HCT116 (cell line): ENCODE results near the gene KRT17. TPM values are rescaled to one million over a fixed set of nuclear protein-coding genes. Genes with fewer than 3 reads are reported as not detected.
A peak's percentile ranks its signal among the peaks of the same experiment; 100 is the strongest.
"Not testable (repeated sequence)": the region's sequence is repeated elsewhere in the genome, so short reads cannot be mapped to it uniquely, and the experiment has no call there.

Source experiments
- ATAC-seq: fragments of 200-7000 bp; cut with Tn5 transposase; 2 replicates; pipeline ENCODE4 v1.9.1; 2020; ENCODE audit warnings: mild to moderate bottlenecking, moderate library complexity
- BruUV-seq: library from RNA; stranded (reverse); fragments of 400-500 nt; replicated peaks from 2 replicates; lab custom pipeline; 2021; lab: Mats Ljungman, UMichigan
- CTCF ChIA-PET: fragments of 300-600 bp; sonication (Branson Sonifier 250); formaldehyde crosslinking; loops from one replicate; lab custom pipeline; 2021; ENCODE audit warnings: antibody characterized with exemption; lab: Charles Lee
- POLR2A ChIA-PET: fragments of 300-600, 350-600 bp; sonication (Branson Sonifier 250); formaldehyde crosslinking; loops from one replicate; lab custom pipeline; 2021; ENCODE audit warnings: antibody characterized with exemption; lab: Charles Lee
- RAD21 ChIA-PET, 2 experiments: fragments of 300-600 bp; sonication (Branson Sonifier 250); formaldehyde crosslinking; loops; one replicate each; lab custom pipeline; 2023; ENCODE audit warnings: low total read pairs in 2 of 2; ENCODE audit not compliant: uncharacterized antibody in 2 of 2, unreplicated experiment in 2 of 2, low non-redundant PET in 1 of 2; lab: Charles Lee
- DNase-seq: peaks from one replicate; pipeline ENCODE4 v3.0.0-alpha.2; 2010; ENCODE audit warnings: low read depth, low spot score
- H2AFZ ChIP-seq: fragments of 200-600 bp; shearing (Covaris generic), sonication (generic); 2 replicates; pipeline ENCODE4 v1.6.1; 2017; ENCODE audit warnings: low read depth, mixed run types, mixed read lengths, antibody characterized with exemption, low read length; ENCODE audit not compliant: poor library complexity, severe bottlenecking
- H3K27ac ChIP-seq: 2 replicates; pipeline ENCODE4 v1.5.1; 2012; ENCODE audit warnings: low read depth, low read length
- H3K27me3 ChIP-seq: fragments of 200-600 bp; sonication (generic); 2 replicates; pipeline ENCODE4 v1.6.1; 2016; ENCODE audit warnings: mixed run types, low read length, mixed read lengths; ENCODE audit not compliant: insufficient read depth
- H3K36me3 ChIP-seq, 2 experiments: fragments of 200-500 bp in 1 of 2; fragments of 200-600 bp in 1 of 2; sonication (Bioruptor generic) in 1 of 2; sonication (generic) in 1 of 2; 2 replicates each; pipeline versions ENCODE4 v1.5.1 to v1.6.1; 2014 to 2016; ENCODE audit warnings: low read length in 2 of 2, inconsistent platforms in 1 of 2, mixed read lengths in 1 of 2, mixed run types in 1 of 2; ENCODE audit not compliant: insufficient read depth in 2 of 2, control insufficient read depth in 1 of 2
- H3K4me1 ChIP-seq, 2 experiments: fragments of 200-600 bp in 1 of 2; sonication (generic) in 1 of 2; 2 replicates each; pipeline versions ENCODE4 v1.5.1 to v1.6.1; 2012 to 2017; ENCODE audit warnings: low read length in 2 of 2, inconsistent platforms in 1 of 2, mild to moderate bottlenecking in 1 of 2, mixed read lengths in 1 of 2, mixed run types in 1 of 2, moderate library complexity in 1 of 2; ENCODE audit not compliant: insufficient read depth in 2 of 2, control insufficient read depth in 1 of 2
- H3K4me2 ChIP-seq: fragments of 200-600 bp; sonication (generic); 2 replicates; pipeline ENCODE4 v1.6.1; 2017; ENCODE audit warnings: mixed run types, low read length, mixed read lengths
- H3K4me3 ChIP-seq, 2 experiments: fragments of 200-600 bp in 1 of 2; sonication (generic) in 1 of 2; replicated peaks in 1 of 2; 2 replicates each; pipeline ENCODE4 v1.5.1; 2011 to 2016; ENCODE audit warnings: low read length in 2 of 2, control low read depth in 1 of 2, low read depth in 1 of 2, mild to moderate bottlenecking in 1 of 2, mixed read lengths in 1 of 2, mixed run types in 1 of 2
- H3K79me2 ChIP-seq: fragments of 200-600 bp; sonication (generic); 2 replicates; pipeline ENCODE4 v1.6.1; 2017; ENCODE audit warnings: mild to moderate bottlenecking, mixed run types, low read length, moderate library complexity, mixed read lengths; ENCODE audit not compliant: insufficient read depth
- H3K9ac ChIP-seq: fragments of 200-600 bp; sonication (generic); 2 replicates; pipeline ENCODE4 v1.6.1; 2016; ENCODE audit warnings: low read length, mixed read lengths
- H3K9me2 ChIP-seq: fragments of 200-600 bp; sonication (generic), shearing (Covaris generic); 2 replicates; pipeline ENCODE4 v1.6.1; 2017; ENCODE audit warnings: mixed run types, mild to moderate bottlenecking, moderate library complexity; ENCODE audit not compliant: insufficient read depth
- H3K9me3 ChIP-seq, 2 experiments: fragments of 200-500 bp in 1 of 2; fragments of 200-600 bp in 1 of 2; sonication (Bioruptor generic) in 1 of 2; sonication (generic) in 1 of 2; 2 replicates each; pipeline ENCODE4 v1.6.1; 2014 to 2017; ENCODE audit warnings: low read length in 2 of 2, mixed read lengths in 2 of 2, inconsistent platforms in 1 of 2, low read depth in 1 of 2, mild to moderate bottlenecking in 1 of 2, mixed run types in 1 of 2, moderate library complexity in 1 of 2; ENCODE audit not compliant: control insufficient read depth in 1 of 2, insufficient read depth in 1 of 2
- H4K20me1 ChIP-seq: fragments of 200-600 bp; sonication (generic), shearing (Covaris generic); 2 replicates; pipeline ENCODE4 v1.6.1; 2017; ENCODE audit warnings: mixed run types, mild to moderate bottlenecking, moderate library complexity; ENCODE audit not compliant: insufficient read depth
- ATF3 ChIP-seq: IDR thresholded peaks from 2 replicates; pipeline ENCODE4 v1.6.1; 2012
- CBX3 ChIP-seq: IDR thresholded peaks from 2 replicates; pipeline ENCODE4 v1.6.1; 2012; ENCODE audit warnings: low read depth
- ELF1 ChIP-seq: IDR thresholded peaks from 2 replicates; pipeline ENCODE4 v1.6.1; 2012; ENCODE audit warnings: low read depth, borderline replicate concordance
- EZH2 ChIP-seq: fragments of 200-600 bp; sonication (generic); IDR thresholded peaks from 2 replicates; pipeline ENCODE4 v1.6.1; 2017; ENCODE audit warnings: antibody characterized with exemption, mixed run types
- FOSL1 ChIP-seq: IDR thresholded peaks from 2 replicates; pipeline ENCODE4 v1.6.1; 2012; ENCODE audit warnings: low read depth
- JUND ChIP-seq: IDR thresholded peaks from 2 replicates; pipeline ENCODE4 v1.6.1; 2012
- MAX ChIP-seq: IDR thresholded peaks from 2 replicates; pipeline ENCODE4 v1.6.1; 2012
- RAD21 ChIP-seq: IDR thresholded peaks from 2 replicates; pipeline ENCODE4 v1.6.1; 2012; ENCODE audit warnings: low read depth, mild to moderate bottlenecking
- SIN3A ChIP-seq: IDR thresholded peaks from 2 replicates; pipeline ENCODE4 v1.6.1; 2012; ENCODE audit warnings: low read depth
- SP1 ChIP-seq: IDR thresholded peaks from 2 replicates; pipeline ENCODE4 v1.6.1; 2012; ENCODE audit warnings: low read depth
- SRF ChIP-seq: IDR thresholded peaks from 2 replicates; pipeline ENCODE4 v1.6.1; 2012; ENCODE audit warnings: low read depth
- TCF7L2 ChIP-seq: IDR thresholded peaks from 2 replicates; pipeline ENCODE4 v1.7.0; 2011; ENCODE audit warnings: borderline replicate concordance, inconsistent platforms; ENCODE audit not compliant: insufficient read depth, insufficient read length; ENCODE audit errors: extremely low read depth
- YY1 ChIP-seq: IDR thresholded peaks from 2 replicates; pipeline ENCODE4 v1.6.1; 2011; ENCODE audit warnings: low read length, low read depth, moderate library complexity, mild to moderate bottlenecking; ENCODE audit not compliant: insufficient replicate concordance; ENCODE audit errors: extremely low read depth
- intact Hi-C: fragments of 100-400 bp; cut with micrococcal nuclease; formaldehyde crosslinking; loops from 2 replicates; pipeline ENCODE4 v1.10.0; 2022
- total RNA-seq: library from RNA; stranded (reverse); gene quantifications from one replicate; pipeline ENCODE4 v1.2.1, GENCODE V29; 2021; ENCODE audit not compliant: unreplicated experiment

The KRT17 gene
- total RNA-seq, 1 experiment from 2014 or later, result not detected

GRCh38 chr17:41615454-41615853 is 8.9 kb downstream of the KRT17 start:
- DNase-seq (peak; percentile 32), ATAC-seq (peak; percentile 57; the same call in 1 of the 2 replicates)
- H4K20me1 ChIP-seq, result no peaks in the 10 kb centered on the region
- no TSS peak for BruUV-seq
- no peaks in the 10 kb centered on the region for H3K36me3 ChIP-seq
- ChIA-PET CTCF (no interaction called here), RAD21 (no interaction called here)
- H3K4me2 ChIP-seq, result 0 out of 2 replicates have a peak overlapping the region, but pooled peaks have one; percentile 12
- H3K4me3 ChIP-seq, result no peak overlapping the region
- no peak overlapping the region for H2AFZ ChIP-seq
- no peaks in the 10 kb centered on the region for H3K79me2 ChIP-seq
- intact Hi-C loops, result no loop called here
- no peaks in the 10 kb centered on the region for H3K9me3 ChIP-seq
- no peak overlapping the region for H3K27ac ChIP-seq
- H3K9ac ChIP-seq, result no peak overlapping the region
- H3K27me3 ChIP-seq, result no peaks in the 10 kb centered on the region
- no peaks in the 10 kb centered on the region for H3K9me2 ChIP-seq
- TF ChIP-seq CBX3 (no peak), MAX (no peak; the same call in 1 of the 2 replicates), YY1 (no peak), SP1 (no peak), JUND (no peak), ATF3 (no peak), RAD21 (no peak), ELF1 (no peak), TCF7L2 (no peak), SRF (no peak), SIN3A (no peak), FOSL1 (no peak), EZH2 (no peak)
- TF ChIP-seq, all 23 proteins: peak for 0
- peaks cover 2 to 28% of the 10 kb centered on the region in 2 experiments for H3K4me1 ChIP-seq
- POLR2A ChIA-PET, result no interaction called here

GRCh38 chr17:41614767-41615166 is 9.6 kb downstream of the KRT17 start:
- POLR2A ChIA-PET, H2AFZ ChIP-seq, intact Hi-C loops, H3K27me3 ChIP-seq, H3K27ac ChIP-seq, DNase-seq, BruUV-seq, H4K20me1 ChIP-seq, H3K9ac ChIP-seq, H3K9me3 ChIP-seq, H3K4me3 ChIP-seq, H3K9me2 ChIP-seq, H3K36me3 ChIP-seq, H3K79me2 ChIP-seq, CTCF ChIA-PET, RAD21 ChIA-PET, ATAC-seq, H3K4me2 ChIP-seq: not testable (repeated sequence)
- H3K4me1 ChIP-seq, result peaks cover 2 to 28% of the 10 kb centered on the region in 2 experiments
